IPS-18c (cell line): ENCODE data around the gene PDIA2.
"Not testable (repeated sequence)": the region's sequence is repeated elsewhere in the genome, so short reads cannot be mapped to it uniquely, and the experiment has no call there.

Experiments used
- H3K4me3 ChIP-seq: 2 replicates; pipeline ENCODE4 v1.7.0; 2013; ENCODE audit warnings: low read depth, mild to moderate bottlenecking, low read length, moderate library complexity; ENCODE audit not compliant: insufficient read depth
- H3K9me3 ChIP-seq: one replicate; pipeline ENCODE4 v1.6.1; 2013; ENCODE audit warnings: mild to moderate bottlenecking, low read length, moderate library complexity; ENCODE audit not compliant: control insufficient read depth, insufficient read depth

The PDIA2 gene

DNA sequence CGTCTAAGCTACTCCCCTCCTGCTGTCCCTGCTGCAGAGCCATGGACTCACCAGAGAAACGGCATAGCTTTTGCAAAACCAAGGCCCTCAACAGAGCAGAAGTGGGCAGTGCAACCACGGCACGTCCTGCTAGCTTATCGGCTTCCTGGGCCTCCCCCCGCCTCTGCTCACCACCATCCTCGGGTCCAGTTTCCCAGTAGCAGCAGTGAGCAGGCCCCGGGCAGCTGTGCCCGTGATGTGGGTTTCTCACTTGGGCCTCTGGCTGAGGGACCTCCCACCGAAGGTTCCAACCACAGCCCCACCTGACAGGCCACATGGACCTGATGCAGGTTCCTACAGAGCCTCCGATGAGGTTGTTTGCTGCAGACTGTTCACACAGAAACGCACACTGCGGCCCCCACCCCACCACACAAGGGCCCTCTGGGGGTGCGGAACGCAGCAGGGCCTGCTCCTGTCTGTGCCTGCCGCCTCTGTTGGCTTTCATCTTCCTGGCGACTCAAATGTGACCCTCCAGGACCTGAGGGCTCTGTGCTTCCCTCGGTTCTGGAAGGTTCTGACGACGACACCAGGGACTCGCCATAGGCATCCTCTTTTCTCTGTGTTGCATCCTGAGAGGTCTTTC, 24.8 kb downstream of the PDIA2 start:
- H3K9me3 ChIP-seq, result no peaks in the 10 kb centered on the region
- H3K4me3 ChIP-seq, result no peak overlapping the region

DNA sequence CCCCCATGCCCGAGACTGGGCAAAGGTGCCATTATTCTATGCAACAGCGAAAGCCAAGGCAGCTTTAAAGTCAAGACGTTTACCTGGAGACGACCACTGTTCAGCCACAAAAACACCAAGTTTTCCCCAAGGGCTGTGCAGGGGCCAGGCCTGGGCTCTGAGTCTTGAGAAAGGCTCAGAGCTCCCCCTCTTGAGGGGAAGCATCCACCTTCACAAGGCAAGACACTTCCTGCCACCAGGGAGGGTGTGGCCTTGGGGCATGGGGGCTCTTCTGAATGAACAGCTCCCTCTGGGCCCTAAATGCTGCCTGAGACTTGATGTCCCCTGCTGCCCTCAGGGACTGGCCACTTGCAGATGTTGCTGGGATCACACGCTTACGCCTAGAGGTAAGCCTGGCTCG, 26.5 kb downstream of the PDIA2 start:
- H3K9me3 ChIP-seq, result no peaks in the 10 kb centered on the region
- H3K4me3 ChIP-seq, result no peak overlapping the region

DNA sequence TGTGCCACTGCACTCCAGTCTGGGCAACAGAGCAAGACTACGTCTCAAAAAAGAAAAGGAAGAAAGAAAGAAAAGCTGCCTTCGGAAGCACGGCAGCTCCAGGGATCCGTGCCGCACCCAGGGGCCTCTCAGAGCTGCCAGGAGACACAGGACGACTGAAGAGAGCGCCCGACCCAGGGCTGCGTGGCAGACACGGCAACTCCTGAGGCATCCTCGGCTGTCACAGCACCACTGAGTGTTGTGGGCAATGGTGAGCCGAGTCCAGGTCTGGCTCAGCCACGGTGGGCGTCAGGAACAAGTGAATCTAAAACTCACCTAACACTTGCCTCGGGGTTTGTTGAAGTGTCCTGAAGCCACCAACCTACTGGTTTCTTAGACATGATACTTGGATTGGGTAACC, 28.8 kb downstream of the PDIA2 start:
- H3K9me3 ChIP-seq, result no peaks in the 10 kb centered on the region
- H3K4me3 ChIP-seq, result no peak overlapping the region

DNA sequence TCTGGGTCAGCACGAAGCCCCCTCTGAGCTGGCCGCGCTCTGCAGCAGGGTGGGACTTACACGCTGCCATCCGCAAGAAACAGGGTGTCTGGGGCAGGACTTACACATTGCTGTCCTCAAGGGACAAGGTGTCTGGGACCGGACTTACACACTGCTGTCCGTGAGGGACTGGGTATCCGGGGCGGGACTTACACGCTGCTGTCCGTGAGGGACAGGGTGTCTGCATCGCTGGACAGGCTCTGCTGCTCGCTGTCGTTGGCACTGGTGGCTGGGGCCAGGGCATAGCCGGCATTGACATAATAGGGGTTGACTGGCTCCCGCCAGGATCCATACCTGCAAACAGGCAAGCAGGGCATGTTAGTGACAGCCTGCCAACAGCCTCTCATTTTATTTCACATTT, 31.4 kb downstream of the PDIA2 start:
- no peak overlapping the region for H3K4me3 ChIP-seq
- H3K9me3 ChIP-seq, result no peaks in the 10 kb centered on the region

DNA sequence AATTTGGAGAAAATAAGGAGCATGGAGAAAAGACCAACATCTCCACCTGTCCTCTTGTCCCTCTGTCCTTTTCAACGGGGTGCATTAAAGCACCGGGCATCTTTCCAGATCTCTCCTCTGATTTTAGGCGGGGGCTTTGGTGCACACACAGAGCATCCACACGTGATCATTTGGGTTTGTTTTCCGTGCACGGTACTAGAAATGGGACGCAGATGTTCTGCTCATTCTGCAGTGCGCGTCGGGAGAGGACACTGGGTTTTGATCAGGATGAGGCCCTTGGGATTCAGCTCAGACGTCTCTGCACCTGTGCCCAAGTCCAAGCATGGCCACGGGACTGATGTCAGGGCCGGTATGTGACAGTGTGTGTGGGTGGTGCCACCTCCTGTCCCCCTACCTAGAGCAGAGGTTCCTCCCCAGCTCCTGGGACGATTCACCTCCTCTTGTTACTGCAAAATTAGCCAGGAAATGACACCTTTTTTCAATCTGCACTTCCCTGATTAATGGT, 31.9 kb downstream of the PDIA2 start:
- H3K9me3 ChIP-seq, result no peaks in the 10 kb centered on the region
- H3K4me3 ChIP-seq, result no peak overlapping the region

DNA sequence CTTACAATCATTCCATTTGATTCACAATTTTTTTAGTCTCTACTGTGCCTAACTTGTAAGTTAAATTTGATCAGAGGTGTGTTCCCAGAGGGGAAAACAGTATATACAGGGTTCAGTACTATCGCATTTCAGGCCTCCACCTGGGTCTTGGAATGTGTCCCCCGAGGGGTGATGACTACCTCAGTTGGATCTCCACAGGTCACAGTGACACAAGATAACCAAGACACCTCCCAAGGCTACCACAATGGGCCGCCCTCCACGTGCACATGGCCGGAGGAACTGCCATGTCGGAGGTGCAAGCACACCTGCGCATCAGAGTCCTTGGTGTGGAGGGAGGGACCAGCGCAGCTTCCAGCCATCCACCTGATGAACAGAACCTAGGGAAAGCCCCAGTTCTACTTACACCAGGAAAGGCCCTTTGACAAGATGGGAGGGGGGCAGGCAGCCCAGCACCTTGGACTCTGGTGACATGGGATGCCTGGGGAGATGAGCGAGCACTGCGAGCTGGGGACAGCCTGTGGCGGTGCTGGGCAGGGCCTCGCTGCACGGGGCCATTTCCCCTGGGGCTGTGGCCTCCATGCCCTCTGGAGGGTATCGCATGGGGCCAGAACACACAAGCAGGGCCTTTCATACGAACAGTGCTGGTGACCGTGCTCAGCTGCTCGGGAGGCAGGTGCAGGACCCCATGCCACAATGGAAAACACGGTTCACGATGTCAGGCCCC, 33.9 kb downstream of the PDIA2 start:
- H3K9me3 ChIP-seq, result no peaks in the 10 kb centered on the region
- no peak overlapping the region for H3K4me3 ChIP-seq

DNA sequence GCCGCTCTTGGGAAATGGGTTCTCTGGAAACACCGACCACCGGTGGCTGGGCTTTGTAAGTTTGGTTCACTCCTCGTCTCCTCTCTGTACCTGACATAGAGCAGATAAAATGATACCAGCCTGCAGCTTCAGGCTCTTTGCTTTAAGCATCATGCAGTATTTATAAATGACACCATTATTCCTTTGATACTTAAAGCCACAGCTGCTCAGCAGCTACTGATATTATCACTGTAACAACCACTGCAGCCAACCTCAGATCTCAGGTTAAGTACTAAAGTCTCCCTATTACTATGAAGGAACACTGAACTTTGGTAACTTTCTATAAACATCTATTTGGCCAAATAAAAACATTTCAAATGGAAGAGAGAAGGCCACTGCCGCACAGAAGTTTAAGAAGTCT, 34.6 kb downstream of the PDIA2 start:
- Histone ChIP-seq H3K4me3 (no peak overlapping the region), H3K9me3 (no peaks in the 10 kb centered on the region)

DNA sequence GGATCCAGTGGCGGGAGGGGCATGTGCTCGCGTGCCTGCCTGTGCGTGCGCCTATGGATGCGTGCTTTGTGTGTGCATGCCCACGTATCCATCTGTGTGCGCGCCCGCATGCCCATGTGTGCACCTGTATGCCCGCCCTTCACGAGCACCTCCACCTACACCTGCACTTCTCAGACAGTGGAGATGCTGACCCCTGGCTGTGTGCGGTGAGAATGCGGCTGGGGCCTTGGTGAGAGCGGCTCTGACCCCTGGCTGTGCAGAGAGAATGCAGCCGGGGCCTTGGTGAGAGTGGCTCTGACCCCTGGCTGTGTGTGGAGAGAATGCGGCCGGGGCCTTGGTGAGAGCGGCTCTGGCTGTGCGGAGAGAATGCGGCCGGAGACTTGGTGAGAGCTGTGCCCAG, 35.7 kb downstream of the PDIA2 start:
- no peaks in the 10 kb centered on the region for H3K9me3 ChIP-seq
- no peak overlapping the region for H3K4me3 ChIP-seq

DNA sequence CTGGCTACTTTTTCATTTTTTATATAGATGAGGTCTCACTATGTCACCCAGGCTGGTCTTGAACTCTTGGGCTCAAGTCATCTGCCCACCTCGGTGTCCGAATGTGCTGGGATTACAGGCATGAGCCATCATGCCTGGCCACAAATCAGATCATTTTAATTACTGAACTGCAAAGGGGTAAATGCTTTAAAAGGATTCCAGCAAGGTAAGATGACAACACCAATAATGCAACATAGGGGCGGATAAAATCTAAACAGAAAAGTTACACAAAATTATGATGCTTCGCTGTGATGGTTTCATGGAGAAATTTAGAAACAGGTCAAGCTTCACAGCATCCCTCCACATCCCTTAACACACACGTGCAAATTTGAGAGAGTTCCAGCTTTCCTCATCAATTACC, 37.2 kb downstream of the PDIA2 start:
- Histone ChIP-seq H3K9me3 (no peaks in the 10 kb centered on the region), H3K4me3 (no peak overlapping the region)

DNA sequence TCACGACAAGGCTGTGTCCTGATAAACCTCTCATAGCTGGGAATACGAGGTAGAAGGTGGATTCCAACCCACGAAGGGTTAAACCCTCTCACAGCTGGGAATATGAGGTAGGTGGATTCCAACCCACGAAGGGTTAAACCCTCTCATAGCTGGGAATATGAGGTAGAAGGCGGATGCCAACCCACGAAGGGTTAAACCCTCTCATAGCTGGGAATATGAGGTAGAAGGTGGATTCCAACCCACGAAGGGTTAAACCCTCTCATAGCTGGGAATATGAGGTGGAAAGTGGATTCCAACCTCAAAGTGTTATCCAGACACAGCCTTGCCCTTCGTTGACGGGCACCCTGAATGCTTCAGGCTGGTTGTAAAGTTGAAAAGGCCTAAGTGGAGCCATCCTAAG, 38.6 kb downstream of the PDIA2 start:
- H3K9me3 ChIP-seq, result no peaks in the 10 kb centered on the region

DNA sequence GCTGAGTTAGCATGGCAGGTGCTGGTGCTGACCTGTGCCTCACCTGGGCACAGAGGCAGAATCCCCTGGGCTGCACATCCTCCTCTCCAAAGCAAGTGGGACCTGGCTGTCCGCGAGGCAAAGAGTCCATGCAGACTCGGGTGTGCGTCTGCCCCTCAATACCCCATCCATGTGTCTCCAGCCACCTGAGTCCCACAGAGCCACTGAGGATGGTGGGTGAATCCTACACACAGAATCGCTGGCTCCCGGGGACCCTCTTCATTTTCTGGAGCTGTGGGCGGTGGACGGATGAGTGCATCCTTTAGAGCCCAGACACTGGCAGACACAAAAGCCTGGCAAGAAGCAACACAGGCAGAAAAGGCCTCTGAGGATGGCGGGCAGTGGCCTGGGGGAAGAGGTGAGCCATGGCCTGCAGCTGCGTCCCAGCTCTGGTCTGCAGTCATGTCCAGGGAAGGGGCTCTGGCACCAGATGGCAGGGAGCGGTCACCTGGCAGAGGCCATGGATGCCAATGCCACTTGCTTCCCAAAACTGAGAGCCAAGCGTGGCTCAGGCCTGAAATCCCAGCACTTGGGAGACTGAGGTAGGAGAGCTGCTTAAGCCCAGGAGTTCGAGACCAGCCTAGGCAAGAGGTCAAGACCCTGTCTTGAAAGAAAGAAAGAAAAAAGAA, 39.6 kb downstream of the PDIA2 start:
- Histone ChIP-seq H3K9me3 (no peaks in the 10 kb centered on the region), H3K4me3 (no peak overlapping the region)

More for the DNA sequence above, 38.6 kb downstream of the PDIA2 start:
- no peak overlapping the region for H3K4me3 ChIP-seq

DNA sequence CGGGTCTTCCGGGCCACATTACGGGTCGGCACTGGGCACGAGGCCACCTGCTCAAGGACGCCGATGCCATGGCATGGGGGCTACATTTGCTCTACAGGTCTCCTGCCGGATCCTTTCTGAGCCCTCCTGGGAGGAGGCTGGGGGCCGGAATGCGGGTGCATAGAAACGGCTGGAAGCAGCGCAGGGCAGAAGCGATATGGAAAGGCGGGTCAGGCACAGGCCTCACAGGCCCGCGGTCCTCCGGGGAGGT, 41.2 kb downstream of the PDIA2 start:
- Histone ChIP-seq H3K4me3 (no peak overlapping the region), H3K9me3 (no peaks in the 10 kb centered on the region)

DNA sequence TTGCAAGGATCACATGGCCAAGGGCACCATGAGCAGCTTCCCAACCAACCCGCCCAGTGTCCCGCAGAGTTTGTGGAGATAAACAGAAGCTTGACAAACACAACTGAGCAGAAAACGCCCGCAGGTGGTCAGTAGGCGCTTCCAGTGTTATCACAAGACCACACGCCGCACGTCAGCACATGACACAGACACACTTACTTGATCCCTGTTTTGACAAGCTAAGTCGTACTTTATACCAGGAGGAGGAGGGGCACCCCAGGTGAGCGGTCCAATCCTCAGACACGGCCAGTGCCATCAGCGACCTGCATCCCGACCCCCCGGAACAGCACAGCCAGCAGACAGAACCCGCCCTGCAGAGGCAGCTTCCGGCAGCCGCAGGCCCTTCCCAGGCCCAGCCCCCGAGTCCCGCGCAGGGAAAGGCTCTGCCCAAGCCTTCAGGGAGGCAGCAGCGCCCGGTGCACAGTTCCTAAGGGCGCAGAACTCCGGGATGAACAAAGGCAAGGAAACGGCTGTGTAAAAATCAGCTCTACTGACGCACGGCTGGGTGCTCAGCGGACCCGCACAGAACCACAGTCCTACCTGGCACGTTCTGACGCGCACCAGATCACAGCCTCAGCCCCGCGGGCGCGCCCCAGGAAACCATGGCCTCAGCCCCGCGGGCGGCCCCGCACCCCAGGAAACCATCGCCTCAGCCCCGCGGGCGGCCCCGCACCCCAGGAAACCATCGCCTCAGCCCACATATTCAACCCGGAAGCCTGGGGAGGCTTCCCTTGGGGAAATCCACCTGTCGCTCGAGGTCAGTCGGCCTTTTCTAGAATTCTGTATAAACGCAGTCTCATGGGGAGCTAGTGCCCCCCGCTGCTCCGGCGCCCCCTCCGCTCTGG, 41.7 kb downstream of the PDIA2 start:
- Histone ChIP-seq H3K9me3 (no peaks in the 10 kb centered on the region), H3K4me3 (no peak overlapping the region)

DNA sequence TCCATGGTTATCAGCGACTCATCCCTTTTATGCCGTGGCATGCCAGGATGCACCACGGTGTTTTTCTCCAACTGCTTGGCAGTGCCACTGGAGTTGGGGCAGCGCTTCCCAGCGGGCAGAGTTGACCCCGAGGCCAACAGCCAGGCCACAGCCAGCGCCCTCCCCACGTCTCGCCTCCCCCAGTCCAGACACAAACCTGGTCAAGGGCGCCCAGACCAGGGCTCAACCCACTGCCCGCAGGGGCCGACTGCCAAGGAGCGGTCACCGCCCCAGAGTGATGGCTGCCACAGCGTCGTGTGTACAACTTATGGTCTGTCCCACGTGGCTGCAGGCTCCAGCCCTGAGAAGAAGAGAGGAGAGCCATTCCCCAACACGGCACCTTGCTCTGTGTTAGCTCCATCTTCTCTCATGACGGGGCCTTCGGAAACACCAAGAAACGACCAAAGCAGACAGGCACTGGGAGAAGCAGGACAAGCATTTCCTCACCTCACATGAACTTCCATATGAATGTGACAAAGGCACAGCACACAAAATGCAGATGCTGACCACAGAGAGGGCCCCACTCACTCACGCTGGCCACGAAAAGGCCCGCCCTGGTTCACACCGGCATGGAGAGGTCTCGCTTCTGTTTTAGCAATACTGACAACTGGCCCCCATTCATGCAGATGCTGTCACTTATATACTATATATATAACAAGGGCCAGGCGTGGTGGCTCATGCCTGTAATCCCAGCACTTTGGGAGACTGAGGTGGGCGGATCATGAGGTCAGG, 42.6 kb downstream of the PDIA2 start:
- Histone ChIP-seq H3K9me3 (no peaks in the 10 kb centered on the region), H3K4me3 (no peak overlapping the region)

DNA sequence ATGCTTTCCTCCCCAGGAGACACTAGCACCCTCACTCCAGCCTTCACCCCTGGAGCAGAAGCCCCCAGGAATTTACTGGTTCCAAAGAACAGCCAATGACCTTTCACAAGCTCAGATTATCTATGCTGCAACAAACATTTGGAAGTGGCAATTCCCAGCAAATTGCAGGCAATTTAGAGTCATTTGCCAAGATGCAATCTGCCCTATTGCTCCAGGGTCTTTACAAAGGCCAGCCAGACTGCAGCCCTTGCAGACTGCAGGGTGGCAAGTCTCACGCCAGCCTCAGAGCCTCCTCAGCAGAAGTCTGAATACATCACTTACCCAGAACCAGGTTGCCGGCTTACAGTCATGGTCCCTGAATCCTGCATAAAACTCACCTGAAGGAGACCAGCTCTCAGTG, 47.8 kb downstream of the PDIA2 start:
- Histone ChIP-seq H3K4me3 (no peak overlapping the region), H3K9me3 (no peaks in the 10 kb centered on the region)

DNA sequence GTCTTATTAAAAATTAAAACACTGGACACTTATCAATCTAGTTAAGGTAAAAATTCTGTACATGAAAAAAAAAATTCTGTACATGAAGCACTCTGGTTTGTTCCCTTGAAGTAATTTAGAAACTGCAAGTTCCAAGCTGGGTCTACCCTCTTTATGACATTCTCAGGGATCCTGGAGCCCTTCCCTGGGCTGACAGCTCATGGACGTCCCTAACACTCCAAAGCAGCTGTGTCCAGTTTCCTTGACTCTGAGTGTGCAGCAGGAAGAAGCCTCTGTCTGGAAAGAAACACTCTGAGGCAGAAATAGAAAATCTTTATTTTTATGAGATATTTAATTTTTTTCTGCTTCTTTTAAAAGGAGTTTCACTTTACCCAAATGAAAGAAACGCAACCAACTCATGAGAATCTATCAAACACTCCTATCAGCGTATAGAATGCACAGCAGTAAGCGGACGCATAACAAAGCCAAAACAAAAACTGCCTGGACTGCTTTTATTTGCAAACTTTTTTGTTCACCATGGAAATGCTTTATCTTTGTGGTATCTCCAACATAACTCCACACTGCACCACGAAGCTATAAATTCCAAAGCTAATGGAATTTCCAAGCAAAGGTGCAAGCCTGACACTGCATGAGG, 48.3 kb downstream of the PDIA2 start:
- not testable (repeated sequence) for H3K4me3 ChIP-seq, H3K9me3 ChIP-seq
